IPS-18a (cell line): ENCODE data around the gene GMDS.

Experiments used
- H3K27ac ChIP-seq: one replicate; pipeline ENCODE4 v1.5.1; 2013; ENCODE audit warnings: low read length
- H3K27me3 ChIP-seq: one replicate; pipeline ENCODE4 v1.6.1; 2013; ENCODE audit warnings: mild to moderate bottlenecking, low read length; ENCODE audit not compliant: control insufficient read depth, insufficient read depth
- H3K36me3 ChIP-seq: one replicate; pipeline ENCODE4 v1.6.1; 2013; ENCODE audit warnings: low read depth, low read length; ENCODE audit not compliant: control insufficient read depth
- H3K4me1 ChIP-seq: one replicate; pipeline ENCODE4 v1.6.1; 2013; ENCODE audit warnings: low read depth, low read length; ENCODE audit not compliant: control insufficient read depth
- H3K4me3 ChIP-seq: one replicate; pipeline ENCODE4 v1.5.1; 2013; ENCODE audit warnings: low read length
- H3K9ac ChIP-seq: one replicate; pipeline ENCODE4 v1.6.1; 2013; ENCODE audit warnings: mild to moderate bottlenecking, low read length, moderate library complexity
- H3K9me3 ChIP-seq: one replicate; pipeline ENCODE4 v1.6.1; 2013; ENCODE audit warnings: low read depth, low read length; ENCODE audit not compliant: control insufficient read depth

GMDS gene

DNA sequence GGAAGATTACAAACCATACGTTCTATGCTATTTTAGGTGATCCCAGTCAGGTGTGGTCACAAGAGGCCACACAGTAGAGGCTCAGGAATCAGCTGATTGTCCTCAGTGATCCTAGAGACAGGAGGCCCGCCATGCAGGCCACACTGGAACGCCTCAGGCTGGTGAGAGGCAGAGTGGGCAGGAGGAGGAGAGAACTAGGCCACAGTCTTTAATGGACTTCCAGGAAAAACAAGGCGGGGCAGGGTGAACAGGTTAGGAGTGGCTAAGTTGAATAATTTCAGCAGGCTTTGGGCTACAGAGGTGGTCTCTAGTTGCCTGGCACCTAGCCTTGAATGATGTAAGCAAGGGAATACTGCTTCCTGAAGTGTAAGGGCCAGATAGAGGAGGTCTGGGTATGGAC lies 101.2 kb downstream of the GMDS start:
- H3K27ac ChIP-seq = no peak overlapping the region
- peaks cover 11% of the 10 kb centered on the region for H3K4me1 ChIP-seq
- no peaks in the 10 kb centered on the region for H3K9me3 ChIP-seq
- no peaks in the 10 kb centered on the region for H3K36me3 ChIP-seq
- no peak overlapping the region for H3K9ac ChIP-seq
- no peak overlapping the region for H3K4me3 ChIP-seq
- H3K27me3 ChIP-seq = no peaks in the 10 kb centered on the region

DNA sequence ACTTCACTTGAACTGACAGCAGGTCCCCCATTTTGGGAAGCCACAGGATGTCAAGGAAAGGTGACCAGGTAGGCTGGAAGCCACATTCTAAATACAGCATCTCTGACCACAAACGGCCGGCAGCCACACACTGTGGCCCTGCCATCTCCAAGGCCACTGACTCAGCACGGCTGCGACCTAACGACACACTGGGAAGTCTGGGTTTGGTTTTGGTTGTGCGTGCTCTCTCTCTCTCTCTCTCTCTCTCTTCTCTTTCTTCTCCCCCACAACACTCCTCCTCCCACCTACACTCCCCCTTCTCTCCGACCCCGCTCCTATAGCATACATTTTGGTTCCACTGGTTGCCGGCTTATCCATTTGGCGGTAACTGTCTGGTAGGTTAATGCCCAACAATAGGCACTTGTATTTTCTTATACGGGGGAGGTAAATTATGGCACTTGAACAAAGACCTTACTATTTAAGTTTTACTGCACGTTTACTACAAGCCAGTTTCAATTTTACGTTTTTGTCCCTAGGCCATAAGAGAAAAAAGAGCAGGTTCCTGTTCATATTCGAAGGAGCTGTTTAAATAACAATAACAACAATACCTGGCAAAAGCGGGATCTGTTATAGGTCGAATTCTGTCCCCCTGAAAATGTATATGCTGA lies 103.6 kb downstream of the GMDS start:
- Histone ChIP-seq H3K4me3 (no peak overlapping the region), H3K36me3 (no peaks in the 10 kb centered on the region), H3K9ac (no peak overlapping the region), H3K4me1 (peaks cover 11% of the 10 kb centered on the region), H3K27ac (no peak overlapping the region), H3K9me3 (no peaks in the 10 kb centered on the region), H3K27me3 (no peaks in the 10 kb centered on the region)

DNA sequence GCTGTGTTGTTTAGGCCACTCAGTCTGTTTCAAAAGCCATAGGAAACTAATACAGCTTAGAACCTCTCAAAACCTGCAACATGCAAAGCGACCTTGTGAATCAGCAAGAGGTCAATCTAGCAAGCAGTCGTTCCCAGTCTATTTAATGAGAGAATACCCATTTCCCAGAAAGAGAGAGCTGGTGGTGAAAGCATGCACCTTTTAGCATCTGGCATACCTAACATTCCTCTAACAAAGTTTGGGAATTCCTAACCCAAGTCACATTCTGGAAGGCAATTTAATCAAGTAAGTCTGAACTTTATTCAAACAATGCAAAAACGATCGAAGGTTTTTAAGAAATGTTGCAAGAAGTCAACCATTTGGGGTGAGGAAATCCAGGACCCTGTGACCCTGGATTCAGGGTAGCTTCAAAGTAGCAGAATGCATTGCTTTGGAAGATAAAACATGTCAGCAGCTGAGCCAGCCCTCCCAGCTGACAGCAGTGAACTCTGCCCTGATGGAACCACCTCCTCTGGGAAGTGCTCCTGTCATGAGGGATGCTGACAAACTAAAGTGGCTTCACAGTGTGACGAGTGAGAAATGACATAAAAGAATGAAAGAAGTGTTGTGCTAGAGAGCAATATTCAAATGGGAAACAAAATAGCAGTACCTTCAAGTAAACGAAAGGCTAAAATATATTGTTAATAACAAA lies 104.8 kb downstream of the GMDS start:
- Histone ChIP-seq H3K27ac (no peak overlapping the region), H3K9me3 (no peaks in the 10 kb centered on the region), H3K27me3 (no peaks in the 10 kb centered on the region), H3K36me3 (no peaks in the 10 kb centered on the region), H3K4me3 (no peak overlapping the region), H3K4me1 (peaks cover 11% of the 10 kb centered on the region), H3K9ac (no peak overlapping the region)

DNA sequence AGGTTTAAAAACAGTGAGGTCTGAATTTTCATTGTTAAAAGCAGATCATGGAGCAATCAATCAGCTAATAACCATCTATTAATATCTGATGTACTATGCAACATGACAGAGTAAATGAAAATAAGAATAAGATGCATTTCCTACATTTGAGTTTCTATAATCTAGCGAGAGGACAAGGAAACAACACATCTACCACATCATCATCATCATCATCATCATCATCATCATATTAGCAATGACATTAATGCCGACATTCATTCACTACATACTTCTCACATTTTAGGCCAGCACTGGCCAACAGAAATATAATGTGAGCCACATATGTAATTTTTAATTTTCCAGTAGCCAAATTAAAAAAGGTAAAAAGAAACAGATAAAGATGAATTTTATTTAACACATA lies 110.0 kb downstream of the GMDS start:
- no peaks in the 10 kb centered on the region for H3K9me3 ChIP-seq
- no peaks in the 10 kb centered on the region for H3K36me3 ChIP-seq
- H3K4me1 ChIP-seq = peaks cover 10% of the 10 kb centered on the region
- H3K9ac ChIP-seq = no peak overlapping the region
- no peak overlapping the region for H3K27ac ChIP-seq
- H3K27me3 ChIP-seq = no peaks in the 10 kb centered on the region
- H3K4me3 ChIP-seq = no peak overlapping the region

DNA sequence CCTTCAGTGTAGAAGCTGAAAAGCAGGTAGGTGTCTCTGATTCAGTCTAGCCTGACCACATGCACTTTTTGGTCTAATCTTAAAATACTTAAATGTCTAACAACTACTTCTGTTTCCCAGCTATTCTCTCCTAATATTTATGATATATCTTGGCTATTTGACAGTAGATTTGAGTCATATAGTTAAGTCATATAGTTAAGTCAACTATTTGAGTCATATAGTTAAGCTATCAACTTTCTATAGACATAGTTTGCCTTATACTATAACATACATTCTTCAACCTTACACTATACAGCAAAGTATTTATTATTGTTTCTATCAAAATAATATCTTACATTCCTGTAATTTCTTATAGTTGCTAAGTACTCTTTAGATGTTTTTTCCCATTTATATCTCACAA lies 110.9 kb downstream of the GMDS start:
- Histone ChIP-seq H3K27ac (no peak overlapping the region), H3K9ac (no peak overlapping the region), H3K4me1 (peaks cover 9% of the 10 kb centered on the region), H3K27me3 (no peaks in the 10 kb centered on the region), H3K9me3 (no peaks in the 10 kb centered on the region), H3K36me3 (no peaks in the 10 kb centered on the region), H3K4me3 (no peak overlapping the region)

DNA sequence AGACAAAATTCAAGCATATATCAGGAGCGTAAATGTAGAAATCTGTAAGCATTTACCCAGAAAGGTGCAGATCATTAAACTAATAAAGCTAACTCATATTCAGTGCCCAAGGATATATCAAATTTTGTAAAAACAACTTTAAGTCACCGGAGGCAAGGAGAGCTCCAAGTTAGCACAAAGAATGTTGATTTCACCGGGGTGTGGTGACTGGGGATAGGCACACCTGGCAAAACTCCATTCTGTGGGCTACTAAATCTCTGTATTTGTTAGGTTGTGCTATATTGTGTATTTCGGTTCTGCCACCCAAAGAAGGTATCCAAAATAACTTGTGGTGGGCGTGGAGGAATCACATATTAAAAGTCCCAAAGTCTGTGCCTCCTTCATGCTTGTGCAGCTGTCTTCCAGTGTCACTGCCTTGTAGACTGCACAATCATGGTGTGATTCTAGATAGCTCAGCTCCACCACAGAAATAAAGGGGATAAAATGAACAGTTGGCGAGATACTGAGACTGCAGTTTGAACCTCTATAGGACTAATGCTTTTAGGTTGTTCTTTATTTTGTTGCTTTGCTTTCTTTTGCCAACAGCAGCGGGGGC lies 111.6 kb downstream of the GMDS start:
- H3K4me1 ChIP-seq = peaks cover 15% of the 10 kb centered on the region
- H3K36me3 ChIP-seq = no peaks in the 10 kb centered on the region
- no peaks in the 10 kb centered on the region for H3K27me3 ChIP-seq
- no peak overlapping the region for H3K9ac ChIP-seq
- H3K27ac ChIP-seq = no peak overlapping the region
- no peak overlapping the region for H3K4me3 ChIP-seq
- no peaks in the 10 kb centered on the region for H3K9me3 ChIP-seq

DNA sequence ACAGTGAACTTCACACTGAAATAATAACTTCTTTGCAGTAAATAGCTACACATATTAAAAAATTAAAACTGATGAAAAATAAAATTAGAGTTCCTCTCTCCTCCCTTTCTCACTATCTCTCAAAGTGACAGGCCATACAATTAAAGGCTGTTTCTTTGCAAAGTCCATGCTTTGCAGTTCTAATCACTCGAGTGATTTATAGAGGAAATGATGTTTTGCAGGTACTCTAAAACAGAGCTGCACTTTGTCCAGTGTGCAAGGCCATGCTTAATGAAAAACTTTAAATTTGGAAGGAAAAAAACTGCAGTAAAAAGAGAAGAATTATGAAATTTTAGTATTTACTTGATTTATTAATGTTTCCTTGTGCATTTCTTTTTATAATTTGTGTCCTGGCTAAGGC lies 112.5 kb downstream of the GMDS start:
- Histone ChIP-seq H3K4me3 (no peak overlapping the region), H3K9me3 (no peaks in the 10 kb centered on the region), H3K27me3 (no peaks in the 10 kb centered on the region), H3K4me1 (peaks cover 15% of the 10 kb centered on the region), H3K9ac (no peak overlapping the region), H3K36me3 (no peaks in the 10 kb centered on the region), H3K27ac (no peak overlapping the region)

DNA sequence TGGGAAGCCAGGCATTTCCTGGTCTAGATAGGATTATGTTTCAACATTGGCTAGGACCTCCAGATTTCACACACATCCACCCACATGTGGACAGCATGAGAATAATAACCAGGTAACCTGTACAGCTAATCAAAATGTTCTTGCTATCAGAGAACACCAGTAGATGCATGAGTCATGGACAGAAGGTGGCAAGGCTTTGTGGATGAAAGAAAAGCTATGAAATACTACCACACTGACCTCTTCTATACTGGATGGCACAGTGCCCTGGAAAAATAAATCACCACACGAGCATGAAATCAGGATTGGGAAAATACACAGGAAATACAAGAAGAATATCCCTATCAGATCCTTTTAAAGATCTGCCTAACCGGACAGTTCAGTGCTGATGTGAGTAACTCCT lies 113.0 kb downstream of the GMDS start:
- Histone ChIP-seq H3K9me3 (no peaks in the 10 kb centered on the region), H3K9ac (no peak overlapping the region), H3K36me3 (no peaks in the 10 kb centered on the region), H3K27ac (no peak overlapping the region), H3K4me1 (peaks cover 15% of the 10 kb centered on the region), H3K4me3 (no peak overlapping the region), H3K27me3 (no peaks in the 10 kb centered on the region)

DNA sequence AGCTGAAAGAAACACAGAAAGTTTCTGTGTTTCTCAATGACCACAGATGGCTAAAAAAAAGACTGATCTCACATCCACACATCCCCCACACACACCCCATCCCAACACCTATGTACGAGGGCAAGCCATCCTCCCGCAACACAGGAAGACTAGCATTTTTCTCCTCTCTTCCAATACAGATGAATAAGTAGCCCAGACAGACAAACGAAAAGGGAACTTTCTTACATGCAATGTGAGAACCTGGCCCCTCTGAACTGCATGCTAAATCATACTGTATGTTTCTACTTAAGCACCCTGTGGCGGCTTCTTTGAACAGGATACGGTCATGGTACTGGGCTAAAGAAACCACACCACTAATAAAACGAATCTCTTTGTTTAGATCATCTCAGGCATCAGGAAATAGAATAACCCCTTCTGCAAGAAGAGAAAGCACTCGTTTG lies 116.2 kb downstream of the GMDS start:
- no peak overlapping the region for H3K9ac ChIP-seq
- peaks cover 15% of the 10 kb centered on the region for H3K4me1 ChIP-seq
- no peaks in the 10 kb centered on the region for H3K36me3 ChIP-seq
- no peak overlapping the region for H3K4me3 ChIP-seq
- H3K27me3 ChIP-seq = no peaks in the 10 kb centered on the region
- H3K27ac ChIP-seq = no peak overlapping the region
- no peaks in the 10 kb centered on the region for H3K9me3 ChIP-seq

DNA sequence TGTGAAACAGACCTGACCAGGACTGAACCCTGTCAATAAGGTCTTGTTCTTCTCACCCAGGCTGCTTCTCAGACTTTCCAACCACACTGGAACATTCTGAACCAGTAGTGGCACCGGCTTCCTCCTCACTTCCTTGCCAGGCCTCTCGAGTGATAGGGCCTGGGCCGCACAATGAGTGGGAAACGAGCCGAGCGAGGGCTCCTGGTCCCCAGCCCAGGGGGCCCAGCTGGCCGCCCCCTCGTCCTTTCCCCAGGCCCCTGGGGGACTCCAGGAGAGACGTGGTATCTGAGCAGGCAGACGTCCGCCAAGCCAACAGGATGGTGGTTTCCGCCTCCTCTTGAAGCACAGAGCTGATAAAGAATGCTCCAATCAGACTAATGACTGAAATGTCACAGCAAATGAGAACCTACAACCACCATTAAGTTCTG lies 117.9 kb downstream of the GMDS start:
- Histone ChIP-seq H3K36me3 (no peaks in the 10 kb centered on the region), H3K27ac (no peak overlapping the region), H3K27me3 (no peaks in the 10 kb centered on the region), H3K9me3 (no peaks in the 10 kb centered on the region), H3K9ac (no peak overlapping the region), H3K4me3 (no peak overlapping the region), H3K4me1 (peaks cover 9% of the 10 kb centered on the region)

DNA sequence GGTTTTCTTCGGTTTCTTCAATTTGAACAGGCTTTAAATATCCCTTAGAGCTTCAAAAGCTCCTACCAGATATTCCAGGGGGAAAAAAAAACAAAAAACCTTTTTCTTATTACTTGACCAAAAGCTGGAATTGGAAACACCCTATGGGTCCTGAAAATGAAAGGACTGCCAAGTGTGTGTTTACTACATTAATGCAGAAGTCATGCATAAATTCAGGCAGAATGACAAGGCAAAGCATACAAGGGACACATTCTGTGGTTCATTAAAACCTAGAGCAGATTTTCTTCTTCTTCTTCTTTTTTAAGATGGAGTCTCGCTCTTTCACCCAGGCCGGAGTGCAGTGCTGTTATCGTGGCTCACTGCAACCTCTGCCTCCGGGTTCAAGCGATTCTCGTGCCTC lies 119.1 kb downstream of the GMDS start:
- no peaks in the 10 kb centered on the region for H3K9me3 ChIP-seq
- no peak overlapping the region for H3K27ac ChIP-seq
- H3K27me3 ChIP-seq = no peaks in the 10 kb centered on the region
- no peak overlapping the region for H3K9ac ChIP-seq
- H3K4me3 ChIP-seq = no peak overlapping the region
- H3K36me3 ChIP-seq = no peaks in the 10 kb centered on the region
- H3K4me1 ChIP-seq = peaks cover 9% of the 10 kb centered on the region

DNA sequence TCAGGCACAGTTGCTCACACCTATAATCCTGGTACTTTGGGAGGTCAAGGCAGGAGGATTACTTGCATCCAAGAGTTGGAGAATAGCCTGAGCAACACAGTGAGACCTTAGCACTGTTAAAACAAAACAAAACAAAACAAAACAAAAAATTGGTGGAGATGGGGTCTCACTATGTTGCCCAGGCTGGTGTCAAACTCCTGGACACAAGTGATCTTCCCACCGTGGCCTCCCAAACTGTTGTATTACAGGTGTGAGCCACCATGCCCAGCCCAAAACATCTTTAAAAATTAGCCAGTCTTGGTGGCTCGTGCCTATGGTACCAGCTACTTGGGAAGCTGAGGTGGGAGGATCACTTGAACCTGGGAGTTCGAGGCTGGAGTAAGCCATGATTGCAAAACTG lies 120.2 kb downstream of the GMDS start:
- no peak overlapping the region for H3K9ac ChIP-seq
- H3K27ac ChIP-seq = no peak overlapping the region
- H3K4me1 ChIP-seq = peaks cover 9% of the 10 kb centered on the region
- H3K27me3 ChIP-seq = no peaks in the 10 kb centered on the region
- H3K4me3 ChIP-seq = no peak overlapping the region
- no peaks in the 10 kb centered on the region for H3K36me3 ChIP-seq
- no peaks in the 10 kb centered on the region for H3K9me3 ChIP-seq
